Gastrocnemius medialis (tissue), 4 donors: ENCODE data around the gene TIMP1.

Source experiments
- CTCF ChIP-seq, 5 experiments: fragments of 450-650 bp in 3 of 5; fragments of 200-600 bp in 2 of 5; sonication (generic) in 2 of 5; IDR thresholded peaks in 4 of 5; conservative IDR thresholded peaks in 1 of 5; 1 replicate in 4 of 5; 2 replicates in 1 of 5; pipeline ENCODE4 v1.5.1; 2016 to 2019; ENCODE audit warnings: antibody characterized with exemption in 5 of 5, mild to moderate bottlenecking in 3 of 5, moderate library complexity in 3 of 5
- POLR2A ChIP-seq, 2 donors: fragments of 450-650 bp; IDR thresholded peaks; one replicate each; pipeline ENCODE4 v1.6.1; 2017; ENCODE audit warnings: antibody characterized with exemption in 2 of 2, mild to moderate bottlenecking in 2 of 2, moderate library complexity in 2 of 2

- TF ChIP-seq POLR2A (IDR thresholded peaks at IDR 0.05) = no peak
- TF ChIP-seq CTCF (IDR thresholded peaks at IDR 0.05 in 4 of 5, conservative IDR thresholded peaks at IDR 0.05 in 1 of 5) = no peak
Observed at GRCh38 chrX:47586043-47586787, 4.0 kb downstream of the TIMP1 start.
